Activated CD8-positive, alpha-beta T cell treated with anti-CD3 and anti-CD28 coated beads for 36 hours (primary cell): ENCODE data around the gene IGF2BP2. TPM values are rescaled to one million over a fixed set of nuclear protein-coding genes. Genes with fewer than 3 reads are reported as not detected.

Experiments used
- ATAC-seq: fragments of 200-7000 bp; cut with Tn5 transposase; one replicate; pipeline ENCODE4 v1.10.0; 2021; ENCODE audit warnings: mild to moderate bottlenecking, moderate library complexity
- CTCF ChIA-PET: fragments of 350-600 bp; sonication (Branson Sonifier 250); formaldehyde crosslinking; loops from one replicate; lab custom pipeline; 2021; ENCODE audit warnings: antibody characterized with exemption; lab: Charles Lee
- POLR2A ChIA-PET: fragments of 350-600 bp; sonication (Branson Sonifier 250); formaldehyde crosslinking; loops from one replicate; lab custom pipeline; 2021; ENCODE audit warnings: antibody characterized with exemption; lab: Charles Lee
- DNase-seq: peaks from one replicate; pipeline ENCODE4 v3.0.0-alpha.2; 2020
- H3K27ac Mint-ChIP-seq: one replicate; pipeline ENCODE4 v1.8.0; 2021; ENCODE audit warnings: mild to moderate bottlenecking, mixed read lengths
- H3K27me3 Mint-ChIP-seq: one replicate; pipeline ENCODE4 v1.8.0; 2021; ENCODE audit warnings: mixed read lengths
- H3K36me3 Mint-ChIP-seq: one replicate; pipeline ENCODE4 v1.8.0; 2021; ENCODE audit warnings: low read depth, mixed read lengths
- H3K4me1 Mint-ChIP-seq: one replicate; pipeline ENCODE4 v1.8.0; 2021; ENCODE audit warnings: low read depth, mixed read lengths
- H3K4me3 Mint-ChIP-seq: one replicate; pipeline ENCODE4 v1.8.0; 2021; ENCODE audit warnings: mild to moderate bottlenecking, moderate library complexity, mixed read lengths
- H3K9me3 Mint-ChIP-seq: one replicate; pipeline ENCODE4 v1.8.0; 2021; ENCODE audit warnings: mixed read lengths
- CTCF ChIP-seq: fragments of 200-600 bp; IDR thresholded peaks from one replicate; pipeline ENCODE4 v1.8.0; 2022; ENCODE audit warnings: antibody characterized with exemption, mild to moderate bottlenecking
- intact Hi-C: fragments of 100-400 bp; cut with micrococcal nuclease; formaldehyde crosslinking; loops from one replicate; pipeline ENCODE4 v1.10.0; 2022
- total RNA-seq, 2 experiments: library from RNA; stranded (reverse); gene quantifications; one replicate each; pipeline ENCODE4 v1.2.3, GENCODE V29; 2021

Gene IGF2BP2
- total RNA-seq, 2 experiments from 2014 or later, result 0.52 to 0.65 TPM

- peaks cover 10% of the 10 kb centered on the region for H3K27me3 Mint-ChIP-seq
These were observed 111.8 kb downstream of the IGF2BP2 start for GRCh38 chr3:185713015-185713414.

GRCh38 chr3:185712337-185712736 lies 112.5 kb downstream of the IGF2BP2 start:
- Mint-ChIP-seq H3K36me3 (no peaks in the 10 kb centered on the region), H3K4me1 (no peaks in the 10 kb centered on the region), H3K4me3 (no peak overlapping the region), H3K27me3 (peaks cover 10% of the 10 kb centered on the region), H3K27ac (no peak overlapping the region), H3K9me3 (no peaks in the 10 kb centered on the region)
- ATAC-seq, result no peak
- intact Hi-C loops, result no loop called here
- ChIA-PET POLR2A (interaction anchor here (1.1 kb wide), 1 partner anchor 44 kb away, joined by 3 read pairs; no protein-coding TSS in a partner anchor), CTCF (interaction anchor here (1.5 to 1.9 kb wide), 2 partner anchors 52 to 56 kb away, joined by 5 to 7 read pairs; no protein-coding TSS in a partner anchor)
- no peak for DNase-seq
- TF ChIP-seq CTCF, result no peak

More at GRCh38 chr3:185713015-185713414, 111.8 kb downstream of the IGF2BP2 start:
- Mint-ChIP-seq H3K4me3 (no peak overlapping the region), H3K36me3 (no peaks in the 10 kb centered on the region), H3K4me1 (no peaks in the 10 kb centered on the region), H3K9me3 (no peaks in the 10 kb centered on the region), H3K27ac (no peak overlapping the region)
- intact Hi-C loops, result no loop called here
- POLR2A ChIA-PET, result interaction anchor here (1.1 kb wide), 1 partner anchor 44 kb away, joined by 3 read pairs; no protein-coding TSS in a partner anchor
- no peak for DNase-seq
- CTCF ChIA-PET, result interaction anchor here (1.5 to 1.9 kb wide), 2 partner anchors 53 kb away, joined by 4 to 5 read pairs; no protein-coding TSS in a partner anchor
- no peak for TF ChIP-seq CTCF
- ATAC-seq, result no peak

- H3K4me1 Mint-ChIP-seq, result no peaks in the 10 kb centered on the region
- CTCF ChIA-PET, result interaction anchor here (0.7 to 1.9 kb wide), 3 partner anchors 51 to 125 kb away, joined by 3 to 7 read pairs (median 5); no protein-coding TSS in a partner anchor
These were observed 113.5 kb downstream of the IGF2BP2 start for GRCh38 chr3:185711255-185711870.

GRCh38 chr3:185709251-185709955 lies 115.4 kb downstream of the IGF2BP2 start:
- H3K27ac Mint-ChIP-seq, result no peak overlapping the region
- DNase-seq (no peak), ATAC-seq (no peak)
- no peaks in the 10 kb centered on the region for H3K9me3 Mint-ChIP-seq
- peaks cover 6% of the 10 kb centered on the region for H3K27me3 Mint-ChIP-seq
- ChIA-PET CTCF (interaction anchor here (0.9 to 1.9 kb wide), 2 partner anchors 10 to 49 kb away, joined by 3 to 7 read pairs; no protein-coding TSS in a partner anchor), POLR2A (no interaction called here)
- H3K4me1 Mint-ChIP-seq, result no peaks in the 10 kb centered on the region
- no peak for TF ChIP-seq CTCF
- no peak overlapping the region for H3K4me3 Mint-ChIP-seq
- no peaks in the 10 kb centered on the region for H3K36me3 Mint-ChIP-seq
- intact Hi-C loops, result no loop called here

More at GRCh38 chr3:185711255-185711870, 113.5 kb downstream of the IGF2BP2 start:
- POLR2A ChIA-PET, result interaction anchor here (0.7 kb wide), 1 partner anchor 201 kb away, joined by 3 read pairs; no protein-coding TSS in a partner anchor
- no peaks in the 10 kb centered on the region for H3K36me3 Mint-ChIP-seq
- peaks cover 10% of the 10 kb centered on the region for H3K27me3 Mint-ChIP-seq
- no peak overlapping the region for H3K4me3 Mint-ChIP-seq
- intact Hi-C loops, result no loop called here
- ATAC-seq (no peak), DNase-seq (no peak)
- H3K27ac Mint-ChIP-seq, result no peak overlapping the region
- H3K9me3 Mint-ChIP-seq, result no peaks in the 10 kb centered on the region
- no peak for TF ChIP-seq CTCF
